ENCODE data around the gene TEAD1. TPM values are rescaled to one million over a fixed set of nuclear protein-coding genes. Genes with fewer than 3 reads are reported as not detected.

TEAD1 gene
- polyA plus RNA-seq, 1 donor from 2014 or later: 12.2 TPM

DNA sequence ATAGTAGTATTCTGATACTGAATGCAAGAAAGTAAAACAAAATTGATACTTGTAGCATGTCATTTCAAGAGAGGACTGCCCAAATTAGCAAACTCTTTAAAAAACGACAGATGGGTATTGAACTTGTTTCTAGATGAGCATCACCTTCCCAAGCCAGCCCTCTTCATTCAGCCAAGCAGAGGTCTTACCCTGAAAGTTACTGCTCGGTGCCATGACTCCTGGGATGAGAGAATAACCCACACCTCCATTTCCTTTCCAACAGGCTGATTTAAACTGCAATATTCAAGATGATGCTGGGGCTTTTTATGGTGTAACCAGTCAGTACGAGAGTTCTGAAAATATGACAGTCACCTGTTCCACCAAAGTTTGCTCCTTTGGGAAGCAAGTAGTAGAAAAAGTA lies 250.4 kb downstream of the TEAD1 start:
- Histone ChIP-seq H3K4me2 (ENCODE audit: low read length) (no peak overlapping the region), H3K9me2 (ENCODE audit: insufficient read depth, low read length) (no peaks in the 10 kb centered on the region), H3K27me3 (ENCODE audit: insufficient read depth, low read depth, low read length) (no peaks in the 10 kb centered on the region), H3K36me3 (ENCODE audit: insufficient read depth, low read length) (no peaks in the 10 kb centered on the region), H3K9me3 (ENCODE audit: low read length) (no peaks in the 10 kb centered on the region), H3K79me2 (replicated peaks; ENCODE audit: insufficient read depth, low read length) (no peaks in the 10 kb centered on the region), H2AFZ (ENCODE audit: low read depth, low read length) (no peak overlapping the region), H3K27ac (ENCODE audit: low read length) (no peak overlapping the region), H4K20me1 (ENCODE audit: insufficient read depth) (no peaks in the 10 kb centered on the region), H3F3A (ENCODE audit: insufficient read depth, low read length, poor library complexity, severe bottlenecking) (no peaks in the 10 kb centered on the region), H3K9ac (ENCODE audit: low read length) (no peak overlapping the region), H3K4me3 (ENCODE audit: low read length) (no peak overlapping the region)
- TF ChIP-seq EZH2 (IDR thresholded peaks at IDR 0.05; ENCODE audit: borderline replicate concordance, insufficient read depth, low read length, poor library complexity, severe bottlenecking) (no peak), MXI1 (conservative IDR thresholded peaks at IDR 0.05; ENCODE audit: poor library complexity, severe bottlenecking) (no peak), TAF1 (IDR thresholded peaks at IDR 0.05; ENCODE audit: low read depth) (no peak), POLR2AphosphoS5 (IDR thresholded peaks at IDR 0.05) (no peak), RAD21 (conservative IDR thresholded peaks at IDR 0.05) (no peak), EP300 (conservative IDR thresholded peaks at IDR 0.05; ENCODE audit: poor library complexity, severe bottlenecking) (no peak), SMC3 (conservative IDR thresholded peaks at IDR 0.05; ENCODE audit: poor library complexity) (no peak)
- TF ChIP-seq, protein P1, sequence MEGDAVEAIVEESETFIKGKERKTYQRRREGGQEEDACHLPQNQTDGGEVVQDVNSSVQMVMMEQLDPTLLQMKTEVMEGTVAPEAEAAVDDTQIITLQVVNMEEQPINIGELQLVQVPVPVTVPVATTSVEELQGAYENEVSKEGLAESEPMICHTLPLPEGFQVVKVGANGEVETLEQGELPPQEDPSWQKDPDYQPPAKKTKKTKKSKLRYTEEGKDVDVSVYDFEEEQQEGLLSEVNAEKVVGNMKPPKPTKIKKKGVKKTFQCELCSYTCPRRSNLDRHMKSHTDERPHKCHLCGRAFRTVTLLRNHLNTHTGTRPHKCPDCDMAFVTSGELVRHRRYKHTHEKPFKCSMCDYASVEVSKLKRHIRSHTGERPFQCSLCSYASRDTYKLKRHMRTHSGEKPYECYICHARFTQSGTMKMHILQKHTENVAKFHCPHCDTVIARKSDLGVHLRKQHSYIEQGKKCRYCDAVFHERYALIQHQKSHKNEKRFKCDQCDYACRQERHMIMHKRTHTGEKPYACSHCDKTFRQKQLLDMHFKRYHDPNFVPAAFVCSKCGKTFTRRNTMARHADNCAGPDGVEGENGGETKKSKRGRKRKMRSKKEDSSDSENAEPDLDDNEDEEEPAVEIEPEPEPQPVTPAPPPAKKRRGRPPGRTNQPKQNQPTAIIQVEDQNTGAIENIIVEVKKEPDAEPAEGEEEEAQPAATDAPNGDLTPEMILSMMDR (IDR thresholded peaks at IDR 0.05; ENCODE audit: poor library complexity, severe bottlenecking): no peak
- TF ChIP-seq, protein P2, sequence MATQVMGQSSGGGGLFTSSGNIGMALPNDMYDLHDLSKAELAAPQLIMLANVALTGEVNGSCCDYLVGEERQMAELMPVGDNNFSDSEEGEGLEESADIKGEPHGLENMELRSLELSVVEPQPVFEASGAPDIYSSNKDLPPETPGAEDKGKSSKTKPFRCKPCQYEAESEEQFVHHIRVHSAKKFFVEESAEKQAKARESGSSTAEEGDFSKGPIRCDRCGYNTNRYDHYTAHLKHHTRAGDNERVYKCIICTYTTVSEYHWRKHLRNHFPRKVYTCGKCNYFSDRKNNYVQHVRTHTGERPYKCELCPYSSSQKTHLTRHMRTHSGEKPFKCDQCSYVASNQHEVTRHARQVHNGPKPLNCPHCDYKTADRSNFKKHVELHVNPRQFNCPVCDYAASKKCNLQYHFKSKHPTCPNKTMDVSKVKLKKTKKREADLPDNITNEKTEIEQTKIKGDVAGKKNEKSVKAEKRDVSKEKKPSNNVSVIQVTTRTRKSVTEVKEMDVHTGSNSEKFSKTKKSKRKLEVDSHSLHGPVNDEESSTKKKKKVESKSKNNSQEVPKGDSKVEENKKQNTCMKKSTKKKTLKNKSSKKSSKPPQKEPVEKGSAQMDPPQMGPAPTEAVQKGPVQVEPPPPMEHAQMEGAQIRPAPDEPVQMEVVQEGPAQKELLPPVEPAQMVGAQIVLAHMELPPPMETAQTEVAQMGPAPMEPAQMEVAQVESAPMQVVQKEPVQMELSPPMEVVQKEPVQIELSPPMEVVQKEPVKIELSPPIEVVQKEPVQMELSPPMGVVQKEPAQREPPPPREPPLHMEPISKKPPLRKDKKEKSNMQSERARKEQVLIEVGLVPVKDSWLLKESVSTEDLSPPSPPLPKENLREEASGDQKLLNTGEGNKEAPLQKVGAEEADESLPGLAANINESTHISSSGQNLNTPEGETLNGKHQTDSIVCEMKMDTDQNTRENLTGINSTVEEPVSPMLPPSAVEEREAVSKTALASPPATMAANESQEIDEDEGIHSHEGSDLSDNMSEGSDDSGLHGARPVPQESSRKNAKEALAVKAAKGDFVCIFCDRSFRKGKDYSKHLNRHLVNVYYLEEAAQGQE (IDR thresholded peaks at IDR 0.05; ENCODE audit: borderline replicate concordance): no peak

DNA sequence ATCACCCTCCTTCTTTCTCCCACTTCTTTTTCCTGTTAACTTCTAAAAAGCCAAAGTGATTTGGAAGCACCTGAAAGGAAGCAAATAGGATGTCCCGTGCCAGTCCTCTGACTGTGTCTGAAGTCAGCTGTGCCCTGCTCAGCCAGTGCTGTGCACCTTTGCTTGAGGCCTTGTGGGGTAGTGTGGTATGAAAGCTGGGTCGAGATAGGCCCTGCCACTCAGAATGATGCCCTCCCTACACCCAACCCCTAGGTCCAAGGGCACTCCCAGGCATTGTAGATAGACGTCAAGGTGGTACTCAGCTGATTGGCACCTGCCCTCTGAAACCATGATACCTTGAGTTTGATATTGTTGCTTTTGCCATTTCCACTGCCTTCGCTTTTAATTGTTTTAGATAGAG lies 251.3 kb downstream of the TEAD1 start:
- Histone ChIP-seq H3K9me3 (ENCODE audit: low read length) (no peaks in the 10 kb centered on the region), H3K4me2 (ENCODE audit: low read length) (no peak overlapping the region), H3K79me2 (replicated peaks; ENCODE audit: insufficient read depth, low read length) (no peaks in the 10 kb centered on the region), H3F3A (ENCODE audit: insufficient read depth, low read length, poor library complexity, severe bottlenecking) (no peaks in the 10 kb centered on the region), H3K27ac (ENCODE audit: low read length) (no peak overlapping the region), H2AFZ (ENCODE audit: low read depth, low read length) (no peak overlapping the region), H3K4me3 (ENCODE audit: low read length) (no peak overlapping the region), H3K36me3 (ENCODE audit: insufficient read depth, low read length) (no peaks in the 10 kb centered on the region), H4K20me1 (ENCODE audit: insufficient read depth) (no peaks in the 10 kb centered on the region), H3K9me2 (ENCODE audit: insufficient read depth, low read length) (no peaks in the 10 kb centered on the region), H3K27me3 (ENCODE audit: insufficient read depth, low read depth, low read length) (no peaks in the 10 kb centered on the region), H3K9ac (ENCODE audit: low read length) (no peak overlapping the region)
- TF ChIP-seq EZH2 (IDR thresholded peaks at IDR 0.05; ENCODE audit: borderline replicate concordance, insufficient read depth, low read length, poor library complexity, severe bottlenecking): no peak
- no peak for TF ChIP-seq TAF1 (IDR thresholded peaks at IDR 0.05; ENCODE audit: low read depth)
- TF ChIP-seq, protein P2 (IDR thresholded peaks at IDR 0.05; ENCODE audit: borderline replicate concordance): no peak
- TF ChIP-seq, protein P1 (IDR thresholded peaks at IDR 0.05; ENCODE audit: poor library complexity, severe bottlenecking): no peak
- TF ChIP-seq RAD21 (conservative IDR thresholded peaks at IDR 0.05): no peak
- TF ChIP-seq POLR2AphosphoS5 (IDR thresholded peaks at IDR 0.05): no peak
- TF ChIP-seq EP300 (conservative IDR thresholded peaks at IDR 0.05; ENCODE audit: poor library complexity, severe bottlenecking): no peak
- TF ChIP-seq SMC3 (conservative IDR thresholded peaks at IDR 0.05; ENCODE audit: poor library complexity): no peak
- no peak for TF ChIP-seq MXI1 (conservative IDR thresholded peaks at IDR 0.05; ENCODE audit: poor library complexity, severe bottlenecking)

Data from neural cell (in vitro differentiated cells).